NCI-H2196 (cell line): Measurements from ENCODE around the gene SPTBN1.

ENCODE experiments used
- DNase-seq: peaks from one replicate; lab custom pipeline; 2025; ENCODE audit not compliant: unreplicated experiment; lab: John Stamatoyannopoulos, UW

Gene SPTBN1

DNA sequence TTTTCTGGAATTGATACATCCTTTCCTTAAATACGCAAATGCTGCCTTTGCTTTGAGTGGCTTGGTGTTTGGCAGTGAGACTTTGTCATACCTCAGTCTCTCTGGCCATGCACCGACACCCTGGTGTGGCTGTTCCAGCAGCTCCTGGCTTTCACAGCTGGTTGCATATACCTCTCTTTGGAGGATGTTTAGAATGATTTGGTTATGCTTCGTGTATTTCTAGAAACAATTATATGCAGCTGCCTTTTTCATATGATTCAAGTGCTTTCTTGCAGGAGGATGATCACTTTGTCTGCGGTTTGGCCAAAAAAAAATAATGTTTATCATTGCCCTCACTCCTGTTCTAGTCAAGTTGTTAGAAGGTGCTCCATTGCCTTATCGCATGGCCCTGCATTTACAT is 172.3 kb downstream of the SPTBN1 start:
- no peak for DNase-seq

DNA sequence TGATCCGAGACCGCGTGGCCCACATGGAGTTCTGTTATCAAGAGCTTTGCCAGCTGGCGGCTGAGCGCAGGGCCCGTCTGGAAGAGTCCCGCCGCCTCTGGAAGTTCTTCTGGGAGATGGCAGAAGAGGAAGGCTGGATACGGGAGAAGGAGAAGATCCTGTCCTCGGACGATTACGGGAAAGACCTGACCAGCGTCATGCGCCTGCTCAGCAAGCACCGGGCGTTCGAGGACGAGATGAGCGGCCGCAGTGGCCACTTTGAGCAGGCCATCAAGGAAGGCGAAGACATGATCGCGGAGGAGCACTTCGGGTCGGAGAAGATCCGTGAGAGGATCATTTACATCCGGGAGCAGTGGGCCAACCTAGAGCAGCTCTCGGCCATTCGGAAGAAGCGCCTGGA is 172.8 kb downstream of the SPTBN1 start:
- DNase-seq: no peak

DNA sequence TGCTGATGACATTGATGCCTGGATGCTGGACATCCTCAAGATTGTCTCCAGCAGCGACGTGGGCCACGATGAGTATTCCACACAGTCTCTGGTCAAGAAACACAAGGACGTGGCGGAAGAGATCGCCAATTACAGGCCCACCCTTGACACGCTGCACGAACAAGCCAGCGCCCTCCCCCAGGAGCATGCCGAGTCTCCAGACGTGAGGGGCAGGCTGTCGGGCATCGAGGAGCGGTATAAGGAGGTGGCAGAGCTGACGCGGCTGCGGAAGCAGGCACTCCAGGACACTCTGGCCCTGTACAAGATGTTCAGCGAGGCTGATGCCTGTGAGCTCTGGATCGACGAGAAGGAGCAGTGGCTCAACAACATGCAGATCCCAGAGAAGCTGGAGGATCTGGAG is 173.3 kb downstream of the SPTBN1 start:
- DNase-seq: no peak

DNA sequence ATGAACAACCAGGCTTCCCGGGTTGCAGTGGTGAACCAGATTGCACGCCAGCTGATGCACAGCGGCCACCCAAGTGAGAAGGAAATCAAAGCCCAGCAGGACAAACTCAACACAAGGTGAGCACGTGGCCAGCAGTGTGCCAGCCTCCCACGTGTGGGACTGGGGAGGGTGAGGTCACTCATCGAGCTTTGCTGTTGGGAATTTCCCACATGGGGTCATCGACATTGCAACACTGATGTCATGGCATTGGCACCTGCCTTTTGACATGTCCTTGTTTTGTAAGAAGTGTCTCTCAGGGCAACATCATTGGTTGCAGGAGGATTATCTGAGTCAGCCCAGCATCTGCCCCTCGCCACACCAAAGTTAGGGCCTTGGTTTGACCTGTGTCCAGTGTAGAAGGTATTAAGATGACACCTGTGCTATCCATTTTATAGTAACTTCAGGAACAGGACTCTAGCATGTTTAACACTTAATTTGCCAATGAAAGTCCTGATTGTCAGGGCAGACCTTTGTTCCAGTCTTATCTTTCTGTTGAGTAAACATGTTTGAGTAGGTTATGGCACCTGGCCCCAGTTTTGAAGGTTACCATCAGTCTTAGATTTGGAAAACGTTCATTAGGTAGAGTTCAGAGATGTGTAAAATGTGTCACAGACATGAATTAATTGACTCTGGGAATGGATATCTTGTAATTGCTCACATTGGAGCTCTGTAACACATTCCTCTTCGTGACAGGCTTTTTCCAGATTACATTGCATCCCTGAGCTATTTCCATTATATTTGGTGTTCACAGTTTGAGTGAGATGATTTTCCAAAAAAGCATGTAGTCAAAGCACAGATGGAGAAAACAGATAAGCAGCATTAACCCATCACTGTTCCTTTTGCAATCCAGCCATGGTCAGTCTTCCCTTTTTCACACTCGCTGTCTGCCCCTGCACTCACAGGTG is 174.1 kb downstream of the SPTBN1 start:
- no peak for DNase-seq

GRCh38 chr2:54630858-54631497 is 174.9 kb downstream of the SPTBN1 start:
- DNase-seq: no peak

- no peak for DNase-seq
Observed at GRCh38 chr2:54631755-54632154, 175.6 kb downstream of the SPTBN1 start.

- no peak for DNase-seq
Observed at GRCh38 chr2:54632733-54633692, 176.9 kb downstream of the SPTBN1 start.

GRCh38 chr2:54634021-54634420 is 177.9 kb downstream of the SPTBN1 start:
- no peak for DNase-seq

DNA sequence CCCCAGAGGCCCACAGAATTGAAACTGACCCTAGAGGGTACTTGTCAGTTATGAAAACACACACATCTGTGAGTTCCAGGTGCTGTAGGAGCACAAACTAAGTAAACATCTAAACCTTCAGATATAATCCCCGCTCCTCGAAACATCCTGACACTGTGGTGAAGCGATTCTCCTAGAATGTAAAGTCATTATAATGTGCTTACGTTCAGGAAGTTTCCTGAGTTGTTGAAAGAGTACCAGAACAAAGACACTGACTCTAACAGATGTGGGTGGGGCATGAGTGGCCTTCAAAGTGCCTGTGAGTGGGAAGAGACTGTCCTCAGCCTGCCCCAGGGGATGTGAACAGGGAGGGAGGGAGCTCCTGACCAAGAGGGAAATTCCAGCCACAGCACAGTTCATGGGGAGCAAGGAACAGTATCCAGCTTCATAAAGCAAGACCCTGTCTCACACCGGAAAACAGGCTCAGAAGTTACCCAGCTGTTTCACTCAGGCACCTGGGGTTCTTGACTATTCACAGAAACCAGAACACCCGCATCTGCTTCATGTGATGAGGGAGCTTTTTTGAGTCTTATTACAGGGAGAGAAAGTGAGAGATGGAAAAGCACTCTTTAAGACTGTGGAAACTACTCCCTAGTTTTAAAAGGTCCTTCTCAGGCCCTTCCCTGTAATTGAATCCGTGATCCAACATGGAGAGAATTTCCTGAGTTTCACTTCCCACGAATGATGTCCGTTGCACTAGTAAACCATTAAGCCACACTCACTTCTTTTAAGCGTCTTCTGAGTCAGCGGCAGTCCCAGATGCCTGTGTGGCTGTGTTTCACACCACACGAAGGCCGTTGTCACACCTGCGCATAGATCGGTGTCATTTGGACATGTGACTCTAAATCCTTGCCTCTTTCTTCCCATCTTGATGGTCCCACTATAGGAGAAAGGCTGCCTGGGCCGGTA is 178.7 kb downstream of the SPTBN1 start:
- no peak for DNase-seq

DNA sequence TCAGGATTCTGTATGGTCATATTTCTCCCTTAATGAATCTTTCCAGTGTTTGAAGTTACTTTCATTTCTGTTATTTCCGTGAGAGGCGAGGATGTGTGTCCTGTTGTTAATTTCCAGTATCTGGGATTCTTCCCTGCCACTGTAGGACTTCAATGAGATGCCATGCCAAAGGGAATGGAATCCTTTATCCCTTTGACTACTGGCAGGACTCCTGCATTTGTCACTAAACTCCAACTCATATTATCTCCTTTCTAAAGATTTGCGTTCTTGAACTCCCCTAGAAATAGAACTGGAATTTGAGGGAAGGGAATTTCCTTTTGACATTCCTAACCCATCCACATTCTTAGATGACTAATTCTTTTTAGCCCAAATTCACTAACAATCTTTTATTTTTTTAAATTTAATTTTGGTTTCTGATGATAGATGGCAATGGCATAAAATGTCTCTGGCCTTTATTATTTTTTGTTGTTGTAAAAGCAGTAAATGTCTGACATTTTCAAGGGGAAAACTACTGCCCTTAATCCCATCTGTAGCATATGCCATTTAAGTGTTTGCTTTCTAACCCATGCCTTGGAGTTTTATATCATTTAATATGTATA is 179.5 kb downstream of the SPTBN1 start:
- no peak for DNase-seq

GRCh38 chr2:54636415-54637139 is 180.4 kb downstream of the SPTBN1 start:
- DNase-seq: no peak

DNA sequence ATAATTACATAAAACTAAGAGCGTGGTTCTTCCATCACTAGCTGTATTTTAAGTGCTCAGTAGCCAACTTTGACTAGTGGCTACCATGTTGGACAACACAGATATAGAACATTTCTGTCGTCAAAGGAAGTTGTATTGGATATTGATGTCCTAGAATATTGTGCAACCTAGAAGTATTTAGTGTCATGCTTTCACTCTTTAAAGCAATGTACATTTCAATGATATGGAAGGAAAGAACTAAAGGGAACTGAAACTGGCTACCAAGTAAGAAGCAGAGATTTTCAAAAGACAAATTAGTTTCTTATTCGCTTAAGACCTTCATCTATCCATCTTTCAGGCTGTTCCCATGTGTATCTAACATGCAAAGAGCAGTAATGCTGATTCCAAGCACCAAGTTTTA is 182.0 kb downstream of the SPTBN1 start:
- DNase-seq: no peak

- DNase-seq: no peak
Observed at GRCh38 chr2:54638774-54639187, 182.7 kb downstream of the SPTBN1 start.

DNA sequence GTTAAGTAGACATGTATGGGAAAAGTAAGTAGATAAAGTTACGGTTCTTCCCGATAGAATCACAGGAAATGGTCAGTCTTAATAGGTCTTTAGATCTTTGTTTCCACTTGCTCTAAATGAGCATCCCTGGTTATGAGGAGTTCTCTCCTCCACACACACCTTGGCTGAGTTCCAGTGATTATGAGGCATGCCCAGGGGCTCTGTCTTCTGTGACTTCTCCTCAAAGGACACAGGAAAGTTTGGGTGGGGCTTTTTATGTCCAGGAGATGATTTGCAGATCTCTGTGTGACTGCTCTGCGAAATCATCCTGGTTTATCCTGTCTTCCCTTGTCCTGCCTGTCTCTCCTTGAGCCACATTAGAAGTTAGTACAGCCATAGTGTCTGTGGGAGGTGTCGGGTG is 183.5 kb downstream of the SPTBN1 start:
- no peak for DNase-seq

GRCh38 chr2:54640834-54641540 is 184.9 kb downstream of the SPTBN1 start:
- DNase-seq: no peak

- DNase-seq: no peak
Observed at GRCh38 chr2:54641988-54642387, 185.9 kb downstream of the SPTBN1 start.

DNA sequence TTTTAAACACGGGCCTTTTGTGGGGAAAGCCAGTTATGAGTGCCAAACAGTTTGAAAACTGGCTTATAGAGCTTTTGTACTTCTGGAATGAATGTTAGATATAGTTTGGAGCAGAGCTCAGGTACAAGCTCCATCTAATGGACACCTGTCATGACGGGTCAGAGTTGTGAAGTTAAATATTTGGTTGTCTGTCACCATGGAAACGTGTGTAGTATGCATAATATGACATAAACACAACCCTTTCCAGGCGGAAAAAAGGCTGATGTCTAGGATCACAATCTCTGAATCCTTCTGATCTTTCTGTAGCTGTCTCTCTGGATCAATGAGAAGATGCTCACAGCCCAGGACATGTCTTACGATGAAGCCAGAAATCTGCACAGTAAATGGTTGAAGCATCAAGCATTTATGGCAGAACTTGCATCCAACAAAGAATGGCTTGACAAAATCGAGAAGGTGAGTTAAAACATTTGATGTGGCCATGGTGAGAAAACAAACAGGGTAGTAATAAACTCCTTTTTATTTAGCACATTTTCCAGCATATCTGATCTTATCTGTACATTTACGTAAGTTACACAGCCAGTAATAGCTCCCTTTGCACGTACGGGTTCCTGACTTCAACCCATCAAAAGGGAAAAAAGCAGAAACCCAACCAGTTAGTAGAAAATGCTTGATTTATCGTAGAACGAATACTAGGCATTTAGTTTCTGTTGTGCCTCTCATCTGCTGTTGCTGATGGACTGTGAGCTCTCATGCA is 186.7 kb downstream of the SPTBN1 start:
- DNase-seq: no peak

- no peak for DNase-seq
Observed at GRCh38 chr2:54644236-54644635, 188.1 kb downstream of the SPTBN1 start.
